HepG2 (cell line): ENCODE measurements around the gene CNTRL. TPM values are rescaled to one million over a fixed set of nuclear protein-coding genes. Genes with fewer than 3 reads are reported as not detected.

Source experiments
- AGO2 ChIP-seq: fragments of 200-400 bp; formaldehyde crosslinking; optimal IDR thresholded peaks from 2 replicates; pipeline ENCODE3; 2017; ENCODE audit warnings: mild to moderate bottlenecking, low read depth, low read length, moderate library complexity
- ATF2 ChIP-seq: sonication (generic); formaldehyde crosslinking; IDR thresholded peaks from 2 replicates; pipeline ENCODE4 v1.4.0; 2020; ENCODE audit warnings: missing genetic modification reagents
- CREB1 ChIP-seq, 2 experiments: fragments of 450-650 bp in 1 of 2; IDR thresholded peaks; 2 replicates each; pipeline ENCODE4 v1.6.1; 2016 to 2017; ENCODE audit warnings: control low read depth in 1 of 2, mild to moderate bottlenecking in 1 of 2, missing compliant biosample characterization in 1 of 2, missing genetic modification characterization in 1 of 2
- ELF1 ChIP-seq: sonication (generic); formaldehyde crosslinking; IDR thresholded peaks from 2 replicates; pipeline ENCODE4 v1.4.0; 2020; ENCODE audit warnings: missing genetic modification reagents
- GLI4 ChIP-seq: sonication (generic); formaldehyde crosslinking; IDR thresholded peaks from 2 replicates; pipeline ENCODE4 v1.5.1; 2020; ENCODE audit warnings: missing genetic modification reagents, mild to moderate bottlenecking, moderate library complexity, borderline replicate concordance
- IRF2 ChIP-seq: IDR thresholded peaks from 2 replicates; pipeline ENCODE4 v1.6.1; 2018; ENCODE audit warnings: missing genetic modification reagents, missing compliant biosample characterization
- KLF12 ChIP-seq: sonication (generic); formaldehyde crosslinking; IDR thresholded peaks from 2 replicates; pipeline ENCODE4 v1.4.0; 2020; ENCODE audit warnings: missing genetic modification reagents, borderline replicate concordance
- MAFK ChIP-seq, 2 experiments: IDR thresholded peaks in 1 of 2; conservative IDR thresholded peaks in 1 of 2; 2 replicates each; pipeline ENCODE4 v1.6.1; 2011; ENCODE audit warnings: improper control_type of control experiment in 2 of 2, low read length in 2 of 2
- MEIS2 ChIP-seq: sonication (generic); formaldehyde crosslinking; IDR thresholded peaks from 2 replicates; pipeline ENCODE4 v1.9.0; 2021; ENCODE audit warnings: mild to moderate bottlenecking, missing genetic modification reagents
- NAIF1 ChIP-seq: sonication (generic); formaldehyde crosslinking; IDR thresholded peaks from 2 replicates; pipeline ENCODE4 v1.5.0; 2020; ENCODE audit warnings: mild to moderate bottlenecking, missing genetic modification reagents, borderline replicate concordance
- NFE2L2 ChIP-seq: fragments of 150-350 bp; IDR thresholded peaks from 2 replicates; pipeline ENCODE4 v1.6.1; 2014; ENCODE audit warnings: low read length
- PITX1 ChIP-seq: sonication (generic); formaldehyde crosslinking; IDR thresholded peaks from 2 replicates; pipeline ENCODE4 v1.5.1; 2020; ENCODE audit warnings: mild to moderate bottlenecking, missing genetic modification reagents
- POLR2AphosphoS5 ChIP-seq: IDR thresholded peaks from 2 replicates; pipeline ENCODE4 v1.6.1; 2012; ENCODE audit warnings: low read depth, low read length
- REL ChIP-seq: sonication (generic); formaldehyde crosslinking; conservative IDR thresholded peaks from 2 replicates; pipeline ENCODE4 v1.8.0; 2022; ENCODE audit warnings: mild to moderate bottlenecking, missing genetic modification reagents, moderate library complexity
- SNAPC2 ChIP-seq: sonication (generic); formaldehyde crosslinking; IDR thresholded peaks from 2 replicates; pipeline ENCODE4 v1.8.1; 2022; ENCODE audit warnings: mild to moderate bottlenecking, missing genetic modification reagents
- ZKSCAN1 ChIP-seq: fragments of 150-350 bp; IDR thresholded peaks from 2 replicates; pipeline ENCODE4 v1.6.1; 2014; ENCODE audit warnings: low read length
- ZKSCAN5 ChIP-seq: sonication (generic); formaldehyde crosslinking; IDR thresholded peaks from 2 replicates; pipeline ENCODE4 v1.5.1; 2020; ENCODE audit warnings: mild to moderate bottlenecking, missing genetic modification reagents
- ZNF10 ChIP-seq: sonication (generic); formaldehyde crosslinking; IDR thresholded peaks from 2 replicates; pipeline ENCODE4 v1.4.0; 2020; ENCODE audit warnings: mild to moderate bottlenecking, low read depth, missing genetic modification reagents, borderline replicate concordance
- ZNF235 ChIP-seq: sonication (generic); formaldehyde crosslinking; IDR thresholded peaks from 2 replicates; pipeline ENCODE4 v1.8.1; 2023; ENCODE audit warnings: mild to moderate bottlenecking, missing genetic modification reagents, borderline replicate concordance
- ZNF274 ChIP-seq: sonication (generic); formaldehyde crosslinking; IDR thresholded peaks from 2 replicates; pipeline ENCODE4 v1.5.1; 2020; ENCODE audit warnings: mild to moderate bottlenecking, missing genetic modification reagents
- ZNF678 ChIP-seq: sonication (generic); formaldehyde crosslinking; IDR thresholded peaks from 2 replicates; pipeline ENCODE4 v1.4.0; 2020; ENCODE audit warnings: mild to moderate bottlenecking, missing genetic modification reagents
- ZSCAN31 ChIP-seq: sonication (generic); formaldehyde crosslinking; IDR thresholded peaks from 2 replicates; pipeline ENCODE4 v1.5.0; 2020; ENCODE audit warnings: low read depth, mild to moderate bottlenecking, missing genetic modification reagents
- polyA plus RNA-seq, 8 experiments: library from polyadenylated mRNA; depleted of rRNA in 3 of 8; stranded (reverse) in 7 of 8; unstranded in 1 of 8; fragments of >200 nt; fragmentation: Illumina TruSeq in 4 of 8; extraction: Trizol in 4 of 8; gene quantifications; 2 replicates each; pipeline versions ENCODE4 v1.2.1 to v1.2.3, GENCODE V29; 2011 to 2016; ENCODE audit warnings: low read depth in 4 of 8, missing spikeins in 1 of 8, mixed read lengths in 1 of 8; ENCODE audit not compliant: insufficient read depth in 1 of 8
- total RNA-seq, 5 experiments: library from RNA; depleted of rRNA; stranded (reverse); fragments of >200 nt; fragmentation: Illumina TruSeq; extraction: Trizol; gene quantifications; 2 replicates each; pipeline ENCODE4 v1.2.3, GENCODE V29; 2016; ENCODE audit warnings: low read depth in 1 of 5
- TF ChIP-seq, protein P1 (sequence below): sonication (generic); formaldehyde crosslinking; IDR thresholded peaks from 2 replicates; pipeline ENCODE4 v1.4.0; 2020; ENCODE audit warnings: mild to moderate bottlenecking, missing genetic modification reagents
- TF ChIP-seq, protein P2 (sequence below): sonication (generic); formaldehyde crosslinking; IDR thresholded peaks from 2 replicates; pipeline ENCODE4 v1.5.0; 2020; ENCODE audit warnings: missing genetic modification reagents, mild to moderate bottlenecking, borderline replicate concordance
- TF ChIP-seq, protein P3 (sequence below): sonication (generic); formaldehyde crosslinking; IDR thresholded peaks from 2 replicates; pipeline ENCODE4 v1.5.0; 2020; ENCODE audit warnings: mild to moderate bottlenecking, missing genetic modification reagents
- TF ChIP-seq, protein P4 (sequence below): fragments of 450-650 bp; IDR thresholded peaks from 2 replicates; pipeline ENCODE4 v1.6.1; 2017

Gene CNTRL
- total and polyA plus RNA-seq, 2 of the 13 experiments (the other 11 are each of a cell fraction or from before 2014, with no cell fraction given) = 7.5 to 11.8 TPM

DNA sequence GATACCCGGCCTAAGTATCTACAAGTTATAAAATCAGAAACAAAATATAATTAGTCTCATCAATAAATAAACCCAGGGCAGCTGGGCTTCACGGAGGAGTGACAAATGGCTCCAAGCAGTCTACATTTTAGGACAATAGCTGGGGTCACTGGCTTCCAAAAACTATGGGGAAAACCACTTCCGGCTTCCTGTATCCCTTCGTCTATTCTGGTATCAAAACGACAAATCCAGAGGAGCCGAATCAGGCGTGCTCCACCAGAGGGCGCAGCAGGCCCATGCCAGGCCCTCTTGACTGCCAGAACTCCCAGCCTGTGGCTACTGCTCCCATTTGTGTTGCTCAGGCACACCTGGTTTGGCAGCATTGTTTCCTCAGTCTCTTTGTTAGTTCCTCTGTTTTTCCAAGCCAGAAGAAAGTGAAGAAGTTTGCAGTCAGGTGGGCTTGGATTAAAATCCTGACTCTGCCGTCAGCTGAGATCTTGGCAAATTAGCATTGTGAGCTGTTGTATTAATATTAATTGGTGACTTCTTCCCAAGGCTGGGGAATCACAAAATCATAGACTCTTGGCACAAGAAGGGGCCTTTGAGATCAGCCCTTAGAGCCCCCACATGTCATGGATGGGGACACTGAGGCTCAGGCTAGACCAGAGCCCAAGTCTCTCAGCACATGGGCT is 138.5 kb downstream of the CNTRL start (continued):
- no peak for TF ChIP-seq CREB1 (IDR thresholded peaks at IDR 0.05)
- TF ChIP-seq CREB1 (CRISPR knock-in tag; IDR thresholded peaks at IDR 0.05) = no peak
- peak; percentile 37; the same call in 1 of the 2 replicates for TF ChIP-seq ATF2 (CRISPR knock-in tag)
- no peak for TF ChIP-seq PITX1 (CRISPR knock-in tag)
- TF ChIP-seq, protein P1, sequence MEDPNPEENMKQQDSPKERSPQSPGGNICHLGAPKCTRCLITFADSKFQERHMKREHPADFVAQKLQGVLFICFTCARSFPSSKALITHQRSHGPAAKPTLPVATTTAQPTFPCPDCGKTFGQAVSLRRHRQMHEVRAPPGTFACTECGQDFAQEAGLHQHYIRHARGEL = no peak
- TF ChIP-seq, protein P2, sequence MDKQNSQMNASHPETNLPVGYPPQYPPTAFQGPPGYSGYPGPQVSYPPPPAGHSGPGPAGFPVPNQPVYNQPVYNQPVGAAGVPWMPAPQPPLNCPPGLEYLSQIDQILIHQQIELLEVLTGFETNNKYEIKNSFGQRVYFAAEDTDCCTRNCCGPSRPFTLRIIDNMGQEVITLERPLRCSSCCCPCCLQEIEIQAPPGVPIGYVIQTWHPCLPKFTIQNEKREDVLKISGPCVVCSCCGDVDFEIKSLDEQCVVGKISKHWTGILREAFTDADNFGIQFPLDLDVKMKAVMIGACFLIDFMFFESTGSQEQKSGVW (CRISPR knock-in tag) = no peak
- TF ChIP-seq, protein P3, sequence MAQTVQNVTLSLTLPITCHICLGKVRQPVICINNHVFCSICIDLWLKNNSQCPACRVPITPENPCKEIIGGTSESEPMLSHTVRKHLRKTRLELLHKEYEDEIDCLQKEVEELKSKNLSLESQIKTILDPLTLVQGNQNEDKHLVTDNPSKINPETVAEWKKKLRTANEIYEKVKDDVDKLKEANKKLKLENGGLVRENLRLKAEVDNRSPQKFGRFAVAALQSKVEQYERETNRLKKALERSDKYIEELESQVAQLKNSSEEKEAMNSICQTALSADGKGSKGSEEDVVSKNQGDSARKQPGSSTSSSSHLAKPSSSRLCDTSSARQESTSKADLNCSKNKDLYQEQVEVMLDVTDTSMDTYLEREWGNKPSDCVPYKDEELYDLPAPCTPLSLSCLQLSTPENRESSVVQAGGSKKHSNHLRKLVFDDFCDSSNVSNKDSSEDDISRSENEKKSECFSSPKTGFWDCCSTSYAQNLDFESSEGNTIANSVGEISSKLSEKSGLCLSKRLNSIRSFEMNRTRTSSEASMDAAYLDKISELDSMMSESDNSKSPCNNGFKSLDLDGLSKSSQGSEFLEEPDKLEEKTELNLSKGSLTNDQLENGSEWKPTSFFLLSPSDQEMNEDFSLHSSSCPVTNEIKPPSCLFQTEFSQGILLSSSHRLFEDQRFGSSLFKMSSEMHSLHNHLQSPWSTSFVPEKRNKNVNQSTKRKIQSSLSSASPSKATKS = no peak
- no peak for TF ChIP-seq NFE2L2
- TF ChIP-seq KLF12 (CRISPR knock-in tag) = no peak
- no peak for TF ChIP-seq ZNF678
- no peak for TF ChIP-seq SNAPC2 (CRISPR knock-in tag)
- peak; percentile 89 for TF ChIP-seq ELF1
- TF ChIP-seq AGO2 = no peak
- no peak for TF ChIP-seq ZKSCAN5 (CRISPR knock-in tag)
- no peak for TF ChIP-seq GLI4
- no peak for TF ChIP-seq ZSCAN31
- TF ChIP-seq ZNF274 (CRISPR knock-in tag) = no peak
- peak; percentile 46; the same call in 1 of the 2 replicates for TF ChIP-seq IRF2 (CRISPR knock-in tag)
- TF ChIP-seq ZNF10 (CRISPR knock-in tag) = no peak
- TF ChIP-seq, protein P4, sequence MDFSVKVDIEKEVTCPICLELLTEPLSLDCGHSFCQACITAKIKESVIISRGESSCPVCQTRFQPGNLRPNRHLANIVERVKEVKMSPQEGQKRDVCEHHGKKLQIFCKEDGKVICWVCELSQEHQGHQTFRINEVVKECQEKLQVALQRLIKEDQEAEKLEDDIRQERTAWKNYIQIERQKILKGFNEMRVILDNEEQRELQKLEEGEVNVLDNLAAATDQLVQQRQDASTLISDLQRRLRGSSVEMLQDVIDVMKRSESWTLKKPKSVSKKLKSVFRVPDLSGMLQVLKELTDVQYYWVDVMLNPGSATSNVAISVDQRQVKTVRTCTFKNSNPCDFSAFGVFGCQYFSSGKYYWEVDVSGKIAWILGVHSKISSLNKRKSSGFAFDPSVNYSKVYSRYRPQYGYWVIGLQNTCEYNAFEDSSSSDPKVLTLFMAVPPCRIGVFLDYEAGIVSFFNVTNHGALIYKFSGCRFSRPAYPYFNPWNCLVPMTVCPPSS = no peak
- TF ChIP-seq MAFK (conservative IDR thresholded peaks at IDR 0.05 in 1 of 2, IDR thresholded peaks at IDR 0.05 in 1 of 2; ENCODE audit: low read length in 2 of 2) = no peak
- no peak for TF ChIP-seq REL (CRISPR knock-in tag)
- no peak for TF ChIP-seq ZKSCAN1
- TF ChIP-seq NAIF1 = no peak
- TF ChIP-seq POLR2AphosphoS5 = no peak
- TF ChIP-seq ZNF235 (CRISPR knock-in tag) = no peak
- TF ChIP-seq MEIS2 (CRISPR knock-in tag) = no peak
